Fibroblast of pulmonary artery (primary cell): ENCODE data around the gene RPL13.

ENCODE experiments used
- DNase-seq: peaks from one replicate; pipeline ENCODE4 v3.0.0-alpha.2; 2010; ENCODE audit warnings: low read depth
- H3K4me3 ChIP-seq: replicated peaks from 2 replicates; pipeline ENCODE4 v1.5.1; 2011; ENCODE audit warnings: low read depth, mild to moderate bottlenecking, control low read depth, low read length, moderate library complexity
- TF ChIP-seq, protein P1 (sequence below): IDR thresholded peaks from 2 replicates; pipeline ENCODE4 v1.5.1; 2011; ENCODE audit warnings: mild to moderate bottlenecking, control low read depth, low read length, inconsistent platforms; ENCODE audit errors: missing control alignments

RPL13 gene

DNA sequence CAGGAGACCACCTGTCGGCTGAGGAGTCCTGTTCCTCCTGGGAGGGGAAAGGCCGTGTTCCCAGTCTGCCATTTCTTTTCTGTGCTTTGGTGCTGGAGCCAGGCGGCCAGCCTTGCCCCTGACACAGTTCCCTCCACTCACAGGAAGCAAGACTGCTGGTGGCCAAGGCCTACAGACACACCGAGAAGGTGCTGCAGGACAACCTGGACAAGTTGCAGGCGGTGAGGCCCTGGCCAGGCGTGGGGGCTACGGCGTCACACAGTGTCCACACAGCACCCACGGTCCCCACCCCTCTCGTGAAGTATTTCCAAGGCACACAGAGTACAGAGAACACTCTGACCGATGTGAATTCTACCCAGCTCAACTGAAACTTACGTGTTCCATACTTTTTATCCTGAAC, 6.1 kb upstream of the RPL13 start:
- no peak for DNase-seq
- TF ChIP-seq, protein P1, sequence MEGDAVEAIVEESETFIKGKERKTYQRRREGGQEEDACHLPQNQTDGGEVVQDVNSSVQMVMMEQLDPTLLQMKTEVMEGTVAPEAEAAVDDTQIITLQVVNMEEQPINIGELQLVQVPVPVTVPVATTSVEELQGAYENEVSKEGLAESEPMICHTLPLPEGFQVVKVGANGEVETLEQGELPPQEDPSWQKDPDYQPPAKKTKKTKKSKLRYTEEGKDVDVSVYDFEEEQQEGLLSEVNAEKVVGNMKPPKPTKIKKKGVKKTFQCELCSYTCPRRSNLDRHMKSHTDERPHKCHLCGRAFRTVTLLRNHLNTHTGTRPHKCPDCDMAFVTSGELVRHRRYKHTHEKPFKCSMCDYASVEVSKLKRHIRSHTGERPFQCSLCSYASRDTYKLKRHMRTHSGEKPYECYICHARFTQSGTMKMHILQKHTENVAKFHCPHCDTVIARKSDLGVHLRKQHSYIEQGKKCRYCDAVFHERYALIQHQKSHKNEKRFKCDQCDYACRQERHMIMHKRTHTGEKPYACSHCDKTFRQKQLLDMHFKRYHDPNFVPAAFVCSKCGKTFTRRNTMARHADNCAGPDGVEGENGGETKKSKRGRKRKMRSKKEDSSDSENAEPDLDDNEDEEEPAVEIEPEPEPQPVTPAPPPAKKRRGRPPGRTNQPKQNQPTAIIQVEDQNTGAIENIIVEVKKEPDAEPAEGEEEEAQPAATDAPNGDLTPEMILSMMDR = no peak
- no peak overlapping the region for H3K4me3 ChIP-seq

DNA sequence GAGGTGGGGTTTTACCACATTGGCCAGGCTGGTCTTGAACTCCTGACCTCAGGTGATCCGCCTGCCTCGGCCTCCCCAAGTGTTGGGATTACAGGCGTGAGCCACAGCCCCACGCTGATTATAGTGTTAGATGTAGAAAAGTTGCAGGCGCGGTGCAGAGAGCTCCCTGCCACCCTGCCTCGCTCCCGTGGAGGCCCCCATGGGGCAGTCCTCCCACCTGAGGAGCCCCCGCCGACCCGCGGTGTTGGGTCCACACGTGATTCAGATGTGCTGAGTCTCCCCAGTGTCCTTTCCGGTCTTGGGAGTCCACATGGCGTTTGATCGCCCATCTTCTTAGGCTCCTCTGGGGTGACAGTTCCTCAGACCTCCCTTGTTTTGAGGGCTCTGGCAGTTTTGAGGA, 5.2 kb upstream of the RPL13 start:
- TF ChIP-seq, protein P1 = no peak
- no peak overlapping the region for H3K4me3 ChIP-seq
- DNase-seq = no peak

DNA sequence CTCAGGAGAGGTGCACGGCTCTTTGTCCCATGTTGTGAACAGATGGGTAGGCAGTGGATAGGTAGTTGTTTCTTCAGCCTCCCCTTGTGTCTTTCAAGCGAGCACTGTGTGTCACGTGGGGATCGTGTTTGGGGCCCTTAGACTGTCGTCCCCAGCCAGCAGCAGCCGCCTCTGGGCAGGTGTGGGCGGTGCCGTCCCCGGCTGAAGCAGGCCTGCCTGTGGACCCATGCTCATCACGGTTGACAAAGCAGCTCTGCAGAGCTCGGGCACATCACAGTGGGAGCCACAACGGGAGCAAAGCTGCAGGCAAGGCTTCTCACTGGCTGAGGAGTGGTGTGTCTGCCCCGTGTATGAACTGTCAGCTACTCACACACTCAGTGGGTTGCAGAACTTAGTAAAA, 4.7 kb upstream of the RPL13 start:
- no peak for DNase-seq
- H3K4me3 ChIP-seq = no peak overlapping the region
- TF ChIP-seq, protein P1 = no peak

DNA sequence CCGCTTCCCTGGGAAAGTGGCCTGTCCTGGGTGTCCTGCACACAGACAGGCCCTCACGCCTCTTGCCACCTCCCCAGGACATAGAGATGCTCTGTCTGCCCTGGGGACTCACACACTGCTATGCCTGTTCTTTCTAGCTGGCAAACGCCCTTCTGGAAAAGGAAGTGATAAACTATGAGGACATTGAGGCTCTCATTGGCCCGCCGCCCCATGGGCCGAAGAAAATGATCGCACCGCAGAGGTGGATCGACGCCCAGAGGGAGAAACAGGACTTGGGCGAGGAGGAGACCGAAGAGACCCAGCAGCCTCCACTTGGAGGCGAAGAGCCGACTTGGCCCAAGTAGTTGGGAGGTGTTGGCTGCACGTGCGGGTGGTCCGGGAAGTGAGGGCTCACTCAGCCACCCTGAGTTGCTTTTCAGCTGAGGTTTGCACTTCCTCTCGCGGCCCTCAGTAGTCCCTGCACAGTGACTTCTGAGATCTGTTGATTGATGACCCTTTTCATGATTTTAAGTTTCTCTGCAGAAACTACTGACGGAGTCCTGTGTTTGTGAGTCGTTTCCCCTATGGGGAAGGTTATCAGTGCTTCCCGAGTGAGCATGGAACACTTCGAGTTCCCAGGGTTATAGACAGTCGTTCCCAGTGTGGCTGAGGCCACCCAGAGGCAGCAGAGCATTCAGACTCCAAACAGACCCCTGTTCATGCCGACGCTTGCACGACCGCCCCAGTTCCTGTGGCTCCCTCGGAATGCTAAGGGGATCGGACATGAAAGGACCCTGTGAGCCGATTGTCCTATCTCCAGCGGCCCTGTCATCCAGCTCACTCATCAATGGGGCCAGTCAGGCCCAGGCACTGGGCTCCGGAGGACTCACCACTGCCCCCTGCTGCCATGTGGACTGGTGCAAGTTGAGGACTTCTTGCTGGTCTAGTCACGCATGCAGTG, 3.5 kb upstream of the RPL13 start:
- DNase-seq = peak; percentile 80
- H3K4me3 ChIP-seq = no peak overlapping the region
- TF ChIP-seq, protein P1 = peak; percentile 94

DNA sequence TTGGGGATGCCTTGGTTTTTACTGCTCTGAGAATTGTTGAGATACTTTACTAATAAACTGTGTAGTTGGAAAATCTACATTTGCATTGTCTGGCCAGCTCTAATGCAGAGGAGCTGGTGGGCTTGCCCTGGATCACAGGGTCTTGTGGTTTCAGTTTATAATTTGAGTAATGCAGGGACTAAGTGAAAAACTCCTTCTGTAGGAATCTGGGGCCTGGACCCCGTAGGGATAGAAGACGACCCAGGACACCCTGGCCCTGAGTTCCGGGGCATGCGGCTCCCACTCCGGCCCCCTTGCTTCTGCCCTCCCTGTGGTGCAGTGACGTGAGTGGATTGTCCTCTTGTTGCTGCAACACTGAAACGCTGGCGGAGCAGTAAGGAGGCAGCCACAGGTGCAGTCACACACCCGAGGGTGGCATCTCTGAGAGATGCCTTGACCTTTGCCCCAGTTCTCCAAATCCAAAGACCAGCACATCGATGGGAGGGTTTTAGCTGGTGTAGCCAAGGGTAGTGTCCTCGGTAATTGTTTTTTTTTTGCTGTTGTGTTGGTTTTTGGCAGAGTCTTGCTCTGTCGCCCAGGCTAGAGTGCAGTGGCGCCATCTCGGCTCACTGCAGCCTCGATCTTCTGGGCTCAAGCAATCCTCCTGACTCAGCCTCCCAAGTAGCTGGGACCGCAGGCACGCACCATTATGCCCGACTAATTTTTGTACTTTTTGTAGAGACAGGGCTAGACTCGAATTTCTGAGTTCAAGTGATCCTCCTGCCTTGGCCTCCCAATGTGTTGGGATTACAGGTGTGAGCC, 2.6 kb upstream of the RPL13 start:
- H3K4me3 ChIP-seq = no peak overlapping the region
- no peak for DNase-seq
- TF ChIP-seq, protein P1 = no peak

DNA sequence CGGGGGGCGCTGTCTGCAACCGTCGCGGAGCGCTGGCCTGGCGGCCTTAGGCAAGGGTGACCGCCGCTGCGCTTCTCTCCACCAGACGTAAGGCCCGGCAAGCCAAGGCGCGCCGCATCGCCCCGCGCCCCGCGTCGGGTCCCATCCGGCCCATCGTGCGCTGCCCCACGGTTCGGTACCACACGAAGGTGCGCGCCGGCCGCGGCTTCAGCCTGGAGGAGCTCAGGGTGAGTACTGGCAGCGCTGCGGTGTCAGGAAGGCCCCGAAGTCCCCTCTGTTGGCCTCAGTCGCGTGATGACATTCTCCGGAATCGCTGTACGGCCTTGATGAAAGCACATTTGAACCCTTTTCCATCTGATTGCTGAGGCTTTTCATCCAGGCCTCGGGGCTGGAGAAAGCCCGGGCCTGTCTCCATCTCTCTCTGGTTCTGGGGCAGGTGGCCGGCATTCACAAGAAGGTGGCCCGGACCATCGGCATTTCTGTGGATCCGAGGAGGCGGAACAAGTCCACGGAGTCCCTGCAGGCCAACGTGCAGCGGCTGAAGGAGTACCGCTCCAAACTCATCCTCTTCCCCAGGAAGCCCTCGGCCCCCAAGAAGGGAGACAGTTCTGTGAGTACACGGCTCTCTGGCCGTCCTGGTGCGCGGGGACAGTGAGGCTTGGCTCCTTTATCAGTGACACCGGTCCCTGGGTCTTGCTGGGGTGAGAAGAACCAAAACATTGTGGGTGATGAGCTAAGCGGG, 831 bp downstream of the RPL13 start:
- DNase-seq = peak; percentile 32
- H3K4me3 ChIP-seq = peak overlapping the region; percentile 87
- TF ChIP-seq, protein P1 = no peak
